ENCODE data around the gene GRIA1. TPM values are rescaled to one million over a fixed set of nuclear protein-coding genes. Genes with fewer than 3 reads are reported as not detected.

The GRIA1 gene
- total RNA-seq, 1 donor from 2014 or later: 1.6 TPM

DNA sequence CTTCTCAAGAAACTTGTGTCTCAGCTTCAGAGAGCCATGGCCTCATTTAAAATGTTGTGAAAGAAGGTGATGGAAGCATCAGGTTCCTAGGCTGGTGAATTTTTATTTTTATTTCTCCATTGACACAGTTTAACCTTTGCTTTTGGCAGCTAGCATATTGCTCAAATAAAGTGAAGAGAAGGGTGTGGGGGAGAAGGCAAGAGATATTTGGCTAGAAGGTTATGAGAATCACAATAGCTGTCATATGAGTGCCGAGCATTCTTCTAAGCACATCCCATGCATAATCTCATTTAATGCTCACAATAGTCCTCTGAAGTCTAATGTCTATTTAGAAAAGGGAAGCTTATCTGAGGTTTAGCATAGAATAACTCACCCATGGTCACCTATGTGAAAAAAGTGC, 43.1 kb downstream of the GRIA1 start:
- no peak overlapping the region for H3K4me3 Mint-ChIP-seq
- no peak overlapping the region for H3K27ac Mint-ChIP-seq (ENCODE audit: unreplicated experiment)
- H3K36me3 Mint-ChIP-seq (ENCODE audit: low read depth): no peaks in the 10 kb centered on the region
- H3K4me1 Mint-ChIP-seq: no peaks in the 10 kb centered on the region
- no peak for DNase-seq (ENCODE audit: low read depth, low spot score)
- no peaks in the 10 kb centered on the region for H3K27me3 Mint-ChIP-seq (ENCODE audit: low read depth)
- H3K9me3 Mint-ChIP-seq: no peaks in the 10 kb centered on the region
- TF ChIP-seq, protein P1, sequence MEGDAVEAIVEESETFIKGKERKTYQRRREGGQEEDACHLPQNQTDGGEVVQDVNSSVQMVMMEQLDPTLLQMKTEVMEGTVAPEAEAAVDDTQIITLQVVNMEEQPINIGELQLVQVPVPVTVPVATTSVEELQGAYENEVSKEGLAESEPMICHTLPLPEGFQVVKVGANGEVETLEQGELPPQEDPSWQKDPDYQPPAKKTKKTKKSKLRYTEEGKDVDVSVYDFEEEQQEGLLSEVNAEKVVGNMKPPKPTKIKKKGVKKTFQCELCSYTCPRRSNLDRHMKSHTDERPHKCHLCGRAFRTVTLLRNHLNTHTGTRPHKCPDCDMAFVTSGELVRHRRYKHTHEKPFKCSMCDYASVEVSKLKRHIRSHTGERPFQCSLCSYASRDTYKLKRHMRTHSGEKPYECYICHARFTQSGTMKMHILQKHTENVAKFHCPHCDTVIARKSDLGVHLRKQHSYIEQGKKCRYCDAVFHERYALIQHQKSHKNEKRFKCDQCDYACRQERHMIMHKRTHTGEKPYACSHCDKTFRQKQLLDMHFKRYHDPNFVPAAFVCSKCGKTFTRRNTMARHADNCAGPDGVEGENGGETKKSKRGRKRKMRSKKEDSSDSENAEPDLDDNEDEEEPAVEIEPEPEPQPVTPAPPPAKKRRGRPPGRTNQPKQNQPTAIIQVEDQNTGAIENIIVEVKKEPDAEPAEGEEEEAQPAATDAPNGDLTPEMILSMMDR (conservative IDR thresholded peaks at IDR 0.05): no peak

- TF ChIP-seq, protein P1 (conservative IDR thresholded peaks at IDR 0.05): no peak
- no peak for DNase-seq (ENCODE audit: low read depth, low spot score)
- Mint-ChIP-seq H3K9me3 (no peaks in the 10 kb centered on the region), H3K4me3 (no peak overlapping the region), H3K27ac (ENCODE audit: unreplicated experiment) (no peak overlapping the region), H3K27me3 (ENCODE audit: low read depth) (no peaks in the 10 kb centered on the region), H3K36me3 (ENCODE audit: low read depth) (no peaks in the 10 kb centered on the region), H3K4me1 (no peaks in the 10 kb centered on the region)
These were observed 43.6 kb downstream of the GRIA1 start for GRCh38 chr5:153534102-153534501.

- Mint-ChIP-seq H3K27me3 (ENCODE audit: low read depth) (no peaks in the 10 kb centered on the region), H3K27ac (ENCODE audit: unreplicated experiment) (no peak overlapping the region), H3K9me3 (no peaks in the 10 kb centered on the region), H3K4me3 (no peak overlapping the region), H3K36me3 (ENCODE audit: low read depth) (no peaks in the 10 kb centered on the region), H3K4me1 (no peaks in the 10 kb centered on the region)
- no peak for DNase-seq (ENCODE audit: low read depth, low spot score)
- TF ChIP-seq, protein P1 (conservative IDR thresholded peaks at IDR 0.05): no peak
These were observed 46.7 kb downstream of the GRIA1 start for GRCh38 chr5:153537207-153537606.

GRCh38 chr5:153539983-153540382, 49.5 kb downstream of the GRIA1 start:
- no peak for DNase-seq (ENCODE audit: low read depth, low spot score)
- H3K4me3 Mint-ChIP-seq: no peak overlapping the region
- TF ChIP-seq, protein P1 (conservative IDR thresholded peaks at IDR 0.05): no peak
- no peaks in the 10 kb centered on the region for H3K36me3 Mint-ChIP-seq (ENCODE audit: low read depth)
- H3K4me1 Mint-ChIP-seq: no peaks in the 10 kb centered on the region
- H3K9me3 Mint-ChIP-seq: no peaks in the 10 kb centered on the region
- no peak overlapping the region for H3K27ac Mint-ChIP-seq (ENCODE audit: unreplicated experiment)
- H3K27me3 Mint-ChIP-seq (ENCODE audit: low read depth): no peaks in the 10 kb centered on the region

- Mint-ChIP-seq H3K4me1 (no peaks in the 10 kb centered on the region), H3K27ac (ENCODE audit: unreplicated experiment) (no peak overlapping the region), H3K9me3 (peaks cover 3% of the 10 kb centered on the region), H3K4me3 (no peak overlapping the region), H3K27me3 (ENCODE audit: low read depth) (no peaks in the 10 kb centered on the region), H3K36me3 (ENCODE audit: low read depth) (no peaks in the 10 kb centered on the region)
- no peak for DNase-seq (ENCODE audit: low read depth, low spot score)
- TF ChIP-seq, protein P1 (conservative IDR thresholded peaks at IDR 0.05): no peak
These were observed 52.1 kb downstream of the GRIA1 start for GRCh38 chr5:153542536-153542935.

GRCh38 chr5:153543288-153543687, 52.8 kb downstream of the GRIA1 start:
- H3K27me3 Mint-ChIP-seq (ENCODE audit: low read depth): no peaks in the 10 kb centered on the region
- H3K9me3 Mint-ChIP-seq: peaks cover 3% of the 10 kb centered on the region
- H3K4me3 Mint-ChIP-seq: no peak overlapping the region
- TF ChIP-seq, protein P1 (conservative IDR thresholded peaks at IDR 0.05): no peak
- DNase-seq (ENCODE audit: low read depth, low spot score): no peak
- H3K4me1 Mint-ChIP-seq: no peaks in the 10 kb centered on the region
- no peak overlapping the region for H3K27ac Mint-ChIP-seq (ENCODE audit: unreplicated experiment)
- no peaks in the 10 kb centered on the region for H3K36me3 Mint-ChIP-seq (ENCODE audit: low read depth)
